ENCODE results near the gene ANKRD62. TPM values are rescaled to one million over a fixed set of nuclear protein-coding genes. Genes with fewer than 3 reads are reported as not detected.

Gene ANKRD62
- total RNA-seq (not detected), polyA plus RNA-seq (not detected)

DNA sequence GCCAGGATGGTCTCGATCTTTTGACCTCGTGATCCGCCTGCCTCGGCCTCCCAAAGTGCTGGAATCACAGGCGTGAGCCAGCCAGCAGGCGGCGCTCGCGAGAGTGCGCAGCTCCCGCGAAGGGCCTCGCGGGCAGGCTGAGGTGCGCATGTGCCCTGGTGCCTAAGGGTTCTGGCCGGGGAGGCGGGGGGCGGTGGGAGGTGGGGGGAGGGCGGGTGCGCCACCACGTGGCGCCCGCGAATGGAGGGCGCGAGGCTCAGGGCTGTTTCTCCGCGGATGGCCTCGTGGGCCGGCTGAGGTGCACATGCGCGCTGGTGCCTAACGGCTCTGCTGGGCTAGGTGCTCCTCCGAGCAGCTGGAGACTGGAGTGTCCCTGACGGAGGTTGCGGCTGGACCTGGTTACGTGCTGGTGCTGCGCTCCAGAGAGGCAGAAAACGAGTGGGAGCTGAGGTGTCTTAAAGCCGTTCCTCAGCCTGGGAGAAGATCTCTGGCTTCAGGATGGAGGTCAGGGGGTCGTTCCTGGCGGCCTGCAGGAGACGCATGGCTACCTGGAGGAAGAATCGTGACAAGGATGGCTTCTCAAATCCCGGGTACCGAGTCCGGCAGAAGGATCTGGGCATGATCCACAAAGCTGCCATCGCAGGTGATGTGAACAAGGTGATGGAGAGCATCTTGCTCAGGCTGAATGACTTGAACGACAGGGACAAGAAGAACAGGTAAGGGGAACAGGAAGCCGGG lies at the start of gene ANKRD62:
Gene ANKRD62, plus strand, starts transcription at position 324 of the 738 bp plus-strand sequence. Its CDS starts 175 bp downstream, at position 499.
- Mint-ChIP-seq H3K27ac (no peak within 1 kb of the TSS), H3K27me3 (peaks cover 1 to 4% of the 10 kb centered on the region in 2 donors), H3K4me3 (no peak within 1 kb of the TSS), H3K36me3 (no peaks in the 10 kb centered on the region), H3K9me3 (peaks cover 0 to 3% (median 0%) of the 10 kb centered on the region in 5 donors), H3K4me1 (no peaks in the 10 kb centered on the region)
- H3K9me3 ChIP-seq (ENCODE audit: low read length), result no peaks in the 10 kb centered on the region
- ChIA-PET CTCF (no interaction called here), POLR2A (no interaction called here)
- DNase-seq, result no peak
- H3K4me3 ChIP-seq (ENCODE audit: low read length), result no peak within 1 kb of the TSS
- no peaks in the 10 kb centered on the region for H3K36me3 ChIP-seq (ENCODE audit: insufficient read depth, low read length)
- H3K27ac ChIP-seq (ENCODE audit: low read depth, low read length), result no peak within 1 kb of the TSS
- no peaks in the 10 kb centered on the region for H3K4me1 ChIP-seq (ENCODE audit: insufficient read depth, low read length)
- no peaks in the 10 kb centered on the region for H3K27me3 ChIP-seq (ENCODE audit: insufficient read depth, low read length, poor library complexity, severe bottlenecking)

DNA sequence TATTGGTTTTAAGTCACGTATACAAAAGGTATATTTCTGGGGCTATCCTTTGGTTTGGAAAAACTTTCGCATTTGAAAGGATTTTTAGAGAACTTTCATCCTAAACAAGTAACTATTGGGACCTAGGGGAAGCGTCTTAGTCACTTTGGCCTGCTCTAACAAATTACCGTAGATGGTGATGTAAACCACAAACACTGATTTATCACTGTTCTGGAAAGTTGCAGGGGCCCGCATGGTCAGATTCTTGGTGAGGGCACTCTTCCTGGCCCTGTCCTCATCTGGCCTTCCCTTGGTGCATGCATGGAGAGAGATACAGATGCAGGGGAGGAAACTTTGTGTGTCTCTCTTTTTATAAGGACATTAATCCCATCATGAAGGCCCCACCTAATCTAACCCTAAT lies 49.1 kb upstream of the ANKRD62 start:
- Histone ChIP-seq H3K36me3 (ENCODE audit: insufficient read depth, low read length) (no peaks in the 10 kb centered on the region), H3K4me1 (ENCODE audit: insufficient read depth, low read length) (no peaks in the 10 kb centered on the region), H3K27ac (ENCODE audit: low read depth, low read length) (no peak overlapping the region), H3K9me3 (ENCODE audit: low read length) (no peaks in the 10 kb centered on the region), H3K4me3 (ENCODE audit: low read length) (no peak overlapping the region), H3K27me3 (ENCODE audit: insufficient read depth, low read length, poor library complexity, severe bottlenecking) (no peaks in the 10 kb centered on the region)
- ChIA-PET CTCF (no interaction called here), POLR2A (no interaction called here)
- H3K27me3 Mint-ChIP-seq, result peaks cover 15 to 23% of the 10 kb centered on the region in 2 donors
- H3K4me1 Mint-ChIP-seq, result no peaks in the 10 kb centered on the region
- DNase-seq, result no peak
- H3K36me3 Mint-ChIP-seq, result no peaks in the 10 kb centered on the region
- H3K9me3 Mint-ChIP-seq, result no peaks in the 10 kb centered on the region
- H3K4me3 Mint-ChIP-seq, result no peak overlapping the region
- no peak overlapping the region for H3K27ac Mint-ChIP-seq

GRCh38 chr18:12046046-12046750 lies 47.4 kb upstream of the ANKRD62 start:
- H3K27me3 Mint-ChIP-seq, result peaks cover 9 to 17% of the 10 kb centered on the region in 2 donors
- no peaks in the 10 kb centered on the region for H3K4me1 Mint-ChIP-seq
- H3K4me1 ChIP-seq (ENCODE audit: insufficient read depth, low read length), result no peaks in the 10 kb centered on the region
- CTCF ChIA-PET, result no interaction called here
- H3K4me3 Mint-ChIP-seq, result no peak overlapping the region
- no peak overlapping the region for H3K27ac ChIP-seq (ENCODE audit: low read depth, low read length)
- DNase-seq, result no peak
- H3K36me3 ChIP-seq (ENCODE audit: insufficient read depth, low read length), result no peaks in the 10 kb centered on the region
- H3K27ac Mint-ChIP-seq, result no peak overlapping the region
- H3K27me3 ChIP-seq (ENCODE audit: insufficient read depth, low read length, poor library complexity, severe bottlenecking), result no peaks in the 10 kb centered on the region
- no peaks in the 10 kb centered on the region for H3K9me3 ChIP-seq (ENCODE audit: low read length)
- H3K4me3 ChIP-seq (ENCODE audit: low read length), result no peak overlapping the region
- no peaks in the 10 kb centered on the region for H3K36me3 Mint-ChIP-seq
- POLR2A ChIA-PET, result no interaction called here
- no peaks in the 10 kb centered on the region for H3K9me3 Mint-ChIP-seq

DNA sequence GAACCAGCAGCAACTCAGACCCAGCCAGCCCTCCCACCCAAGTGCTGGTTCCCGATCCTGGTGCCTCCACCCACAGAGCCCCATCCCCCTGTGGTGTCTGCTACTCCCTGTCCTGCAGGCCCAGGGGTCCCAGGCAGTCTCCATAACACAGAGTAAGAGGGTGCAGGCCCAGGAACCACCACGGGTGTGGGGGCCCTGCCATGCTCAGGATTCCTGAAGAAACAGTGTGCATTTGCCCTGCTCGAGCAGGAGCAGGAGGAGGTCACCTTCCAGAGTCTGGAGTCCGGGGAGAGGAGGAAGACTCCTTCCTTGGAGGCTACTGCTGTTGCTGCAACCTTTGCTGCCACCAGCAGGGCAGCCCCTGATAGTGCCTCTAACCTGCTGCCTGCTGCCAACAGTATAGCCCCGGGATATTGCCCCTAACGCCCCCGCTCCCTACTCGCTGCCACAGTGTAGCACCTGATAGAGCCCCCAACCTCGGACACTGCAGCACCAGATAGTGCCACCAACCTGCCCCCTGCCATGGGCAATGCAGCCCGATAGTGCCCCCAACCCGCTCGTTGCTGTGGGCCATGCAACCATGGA lies 46.8 kb upstream of the ANKRD62 start:
- Histone ChIP-seq H3K4me3 (ENCODE audit: low read length) (no peak overlapping the region), H3K27ac (ENCODE audit: low read depth, low read length) (no peak overlapping the region), H3K9me3 (ENCODE audit: low read length) (no peaks in the 10 kb centered on the region), H3K4me1 (ENCODE audit: insufficient read depth, low read length) (no peaks in the 10 kb centered on the region), H3K27me3 (ENCODE audit: insufficient read depth, low read length, poor library complexity, severe bottlenecking) (no peaks in the 10 kb centered on the region), H3K36me3 (ENCODE audit: insufficient read depth, low read length) (no peaks in the 10 kb centered on the region)
- H3K27ac Mint-ChIP-seq, result no peak overlapping the region
- H3K4me1 Mint-ChIP-seq, result no peaks in the 10 kb centered on the region
- no peak overlapping the region for H3K4me3 Mint-ChIP-seq
- H3K9me3 Mint-ChIP-seq, result no peaks in the 10 kb centered on the region
- DNase-seq, result no peak
- H3K27me3 Mint-ChIP-seq, result peaks cover 9 to 13% of the 10 kb centered on the region in 2 donors
- POLR2A ChIA-PET, result interaction anchor here (0.6 kb wide), 1 partner anchor 67 kb away, joined by 3 read pairs; no protein-coding TSS in a partner anchor
- H3K36me3 Mint-ChIP-seq, result no peaks in the 10 kb centered on the region
- CTCF ChIA-PET, result no interaction called here

DNA sequence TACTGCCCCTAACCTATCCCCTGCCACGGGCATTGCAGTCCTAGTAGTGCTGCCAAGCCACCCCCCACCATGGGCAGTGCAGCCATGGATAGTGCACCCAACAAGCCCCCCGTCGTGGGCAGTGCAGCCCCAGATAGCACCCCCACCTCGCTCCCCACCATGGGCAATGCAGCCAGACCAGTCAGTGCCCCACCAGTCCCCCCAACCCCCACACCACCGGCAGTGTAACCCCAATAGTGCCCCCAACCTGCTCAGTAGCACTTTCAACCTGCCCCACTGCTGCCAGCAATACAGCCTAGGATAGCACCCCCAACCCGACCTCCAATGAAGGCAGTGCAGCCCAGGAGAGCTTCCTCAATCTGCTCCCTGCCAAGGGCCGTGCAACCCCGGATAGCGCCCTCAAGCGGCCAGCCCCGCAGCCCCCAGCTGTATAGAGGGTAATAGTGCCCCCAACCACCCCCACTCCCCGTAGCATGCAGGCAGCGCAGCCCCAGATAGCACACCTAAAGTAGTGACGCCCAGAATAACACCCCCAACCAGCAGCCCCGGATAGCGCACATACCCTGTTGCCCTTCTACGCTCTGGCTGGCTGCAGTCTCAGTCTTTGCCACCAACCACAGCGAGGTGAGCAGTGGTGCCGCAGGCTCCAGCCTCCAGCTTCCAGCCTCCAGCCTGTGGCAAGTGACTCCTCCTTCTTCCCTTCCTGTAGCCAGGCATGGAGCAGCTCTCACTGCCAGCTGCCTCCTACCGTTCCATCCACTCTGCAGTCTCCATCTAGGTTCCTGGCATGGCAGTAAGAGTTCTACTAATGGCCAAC lies 45.4 kb upstream of the ANKRD62 start:
- peaks cover 13 to 17% of the 10 kb centered on the region in 2 donors for H3K27me3 Mint-ChIP-seq
- CTCF ChIA-PET, result interaction anchor here (1.1 to 2.0 kb wide), 2 partner anchors 9 to 111 kb away, joined by 3 to 9 read pairs; no protein-coding TSS in a partner anchor
- POLR2A ChIA-PET, result no interaction called here
- no peaks in the 10 kb centered on the region for H3K27me3 ChIP-seq (ENCODE audit: insufficient read depth, low read length, poor library complexity, severe bottlenecking)
- no peaks in the 10 kb centered on the region for H3K9me3 Mint-ChIP-seq
- H3K27ac Mint-ChIP-seq, result no peak overlapping the region
- no peaks in the 10 kb centered on the region for H3K4me1 Mint-ChIP-seq
- no peaks in the 10 kb centered on the region for H3K4me1 ChIP-seq (ENCODE audit: insufficient read depth, low read length)
- no peaks in the 10 kb centered on the region for H3K36me3 Mint-ChIP-seq
- no peak for DNase-seq
- no peaks in the 10 kb centered on the region for H3K36me3 ChIP-seq (ENCODE audit: insufficient read depth, low read length)
- H3K4me3 ChIP-seq (ENCODE audit: low read length), result no peak overlapping the region
- H3K27ac ChIP-seq (ENCODE audit: low read depth, low read length), result no peak overlapping the region
- H3K9me3 ChIP-seq (ENCODE audit: low read length), result no peaks in the 10 kb centered on the region
- no peak overlapping the region for H3K4me3 Mint-ChIP-seq

GRCh38 chr18:12048827-12049175 lies 44.8 kb upstream of the ANKRD62 start:
- POLR2A ChIA-PET, result no interaction called here
- CTCF ChIA-PET, result interaction anchor here (1.1 to 2.0 kb wide), 2 partner anchors 10 to 111 kb away, joined by 3 to 9 read pairs; no protein-coding TSS in a partner anchor

GRCh38 chr18:12049978-12050811 lies 43.4 kb upstream of the ANKRD62 start:
- Histone ChIP-seq H3K27ac (ENCODE audit: low read depth, low read length) (no peak overlapping the region), H3K36me3 (ENCODE audit: insufficient read depth, low read length) (no peaks in the 10 kb centered on the region), H3K4me3 (ENCODE audit: low read length) (no peak overlapping the region), H3K4me1 (ENCODE audit: insufficient read depth, low read length) (no peaks in the 10 kb centered on the region), H3K27me3 (ENCODE audit: insufficient read depth, low read length, poor library complexity, severe bottlenecking) (no peaks in the 10 kb centered on the region), H3K9me3 (ENCODE audit: low read length) (no peaks in the 10 kb centered on the region)
- POLR2A ChIA-PET, result no interaction called here
- H3K36me3 Mint-ChIP-seq, result no peaks in the 10 kb centered on the region
- CTCF ChIA-PET, result interaction anchor here (2.0 kb wide), 1 partner anchor 11 kb away, joined by 9 read pairs; no protein-coding TSS in a partner anchor
- no peak overlapping the region for H3K27ac Mint-ChIP-seq
- H3K4me1 Mint-ChIP-seq, result no peaks in the 10 kb centered on the region
- H3K9me3 Mint-ChIP-seq, result no peaks in the 10 kb centered on the region
- H3K27me3 Mint-ChIP-seq, result peaks cover 13 to 14% of the 10 kb centered on the region in 2 donors
- no peak for DNase-seq
- no peak overlapping the region for H3K4me3 Mint-ChIP-seq

More at GRCh38 chr18:12048827-12049175, 44.8 kb upstream of the ANKRD62 start:
- Histone ChIP-seq H3K9me3 (ENCODE audit: low read length) (no peaks in the 10 kb centered on the region), H3K27me3 (ENCODE audit: insufficient read depth, low read length, poor library complexity, severe bottlenecking) (no peaks in the 10 kb centered on the region), H3K36me3 (ENCODE audit: insufficient read depth, low read length) (no peaks in the 10 kb centered on the region), H3K4me1 (ENCODE audit: insufficient read depth, low read length) (no peaks in the 10 kb centered on the region), H3K4me3 (ENCODE audit: low read length) (no peak overlapping the region), H3K27ac (ENCODE audit: low read depth, low read length) (no peak overlapping the region)
- Mint-ChIP-seq H3K36me3 (no peaks in the 10 kb centered on the region), H3K4me3 (no peak overlapping the region), H3K4me1 (no peaks in the 10 kb centered on the region), H3K27ac (no peak overlapping the region), H3K27me3 (peaks cover 13 to 17% of the 10 kb centered on the region in 2 donors), H3K9me3 (no peaks in the 10 kb centered on the region)
- no peak for DNase-seq
